Activated B cell treated with CpG ODN at 0.5 μM for 24 hours (primary cell): ENCODE measurements around the gene KCNMA1. TPM values are rescaled to one million over a fixed set of nuclear protein-coding genes. Genes with fewer than 3 reads are reported as not detected.

Source experiments
- ATAC-seq: fragments of 200-7000 bp; cut with Tn5 transposase; one replicate; pipeline ENCODE4 v1.10.0; 2021; ENCODE audit warnings: low read depth, mild to moderate bottlenecking, moderate library complexity
- CTCF ChIA-PET: fragments of 350-600 bp; sonication (Branson Sonifier 250); formaldehyde crosslinking; loops from one replicate; lab custom pipeline; 2021; ENCODE audit warnings: antibody characterized with exemption; lab: Charles Lee
- POLR2A ChIA-PET: fragments of 350-600 bp; sonication (Branson Sonifier 250); formaldehyde crosslinking; loops from one replicate; lab custom pipeline; 2021; ENCODE audit warnings: antibody characterized with exemption; lab: Charles Lee
- DNase-seq: peaks from one replicate; pipeline ENCODE4 v3.0.0; 2022
- H3K27ac Mint-ChIP-seq: one replicate; pipeline ENCODE4 v1.8.0; 2020; ENCODE audit warnings: mixed read lengths
- H3K27me3 Mint-ChIP-seq: one replicate; pipeline ENCODE4 v1.8.0; 2021; ENCODE audit warnings: mixed read lengths
- H3K36me3 Mint-ChIP-seq: one replicate; pipeline ENCODE4 v1.8.0; 2021; ENCODE audit warnings: low read depth, mixed read lengths
- H3K4me1 Mint-ChIP-seq: one replicate; pipeline ENCODE4 v1.8.0; 2021; ENCODE audit warnings: mixed read lengths
- H3K4me3 Mint-ChIP-seq: one replicate; pipeline ENCODE4 v1.8.0; 2020; ENCODE audit warnings: mild to moderate bottlenecking, mixed read lengths
- H3K9me3 Mint-ChIP-seq: one replicate; pipeline ENCODE4 v1.8.0; 2020; ENCODE audit warnings: mixed read lengths
- intact Hi-C: fragments of 100-400 bp; cut with micrococcal nuclease; formaldehyde crosslinking; loops from one replicate; pipeline ENCODE4 v1.15.1; 2024
- total RNA-seq: library from RNA; stranded (reverse); gene quantifications from 2 replicates; pipeline ENCODE4 v1.2.3, GENCODE V29; 2022
- TF ChIP-seq, protein P1 (sequence below): fragments of 200-600 bp; IDR thresholded peaks from one replicate; pipeline ENCODE4 v1.8.0; 2022; ENCODE audit warnings: antibody characterized with exemption, mild to moderate bottlenecking

The KCNMA1 gene
- total RNA-seq, 1 donor from 2014 or later = 3.7 TPM

DNA sequence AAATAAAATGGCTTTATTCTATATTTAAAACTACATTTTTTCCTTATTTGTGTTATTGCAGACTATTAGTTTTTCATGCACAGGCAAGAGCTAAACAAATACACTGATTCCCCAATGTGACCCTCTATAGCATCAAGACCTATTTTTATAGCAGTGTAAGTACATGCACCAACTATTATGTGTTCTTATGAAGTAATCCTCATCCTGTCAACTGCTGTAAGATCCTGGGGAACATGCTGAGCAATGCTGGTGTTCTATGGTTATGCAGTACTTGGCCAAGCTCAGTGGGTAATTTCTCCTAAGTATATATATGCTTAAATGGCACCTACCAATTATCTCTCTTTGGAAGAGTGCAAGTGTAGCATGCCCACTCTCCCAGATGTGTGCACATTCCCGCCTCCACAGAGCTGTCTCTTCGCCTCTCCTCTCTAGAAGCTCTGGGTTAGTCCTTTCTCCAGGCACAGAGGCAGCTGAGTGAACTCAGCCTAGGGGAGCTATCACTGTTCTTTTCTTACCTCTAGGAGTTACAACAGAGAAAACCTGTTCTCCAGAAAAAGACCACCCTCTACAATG is 428.8 kb downstream of the KCNMA1 start:
- CTCF ChIA-PET = no interaction called here
- Mint-ChIP-seq H3K4me1 (peaks cover 3% of the 10 kb centered on the region), H3K27me3 (peaks cover 6% of the 10 kb centered on the region)

DNA sequence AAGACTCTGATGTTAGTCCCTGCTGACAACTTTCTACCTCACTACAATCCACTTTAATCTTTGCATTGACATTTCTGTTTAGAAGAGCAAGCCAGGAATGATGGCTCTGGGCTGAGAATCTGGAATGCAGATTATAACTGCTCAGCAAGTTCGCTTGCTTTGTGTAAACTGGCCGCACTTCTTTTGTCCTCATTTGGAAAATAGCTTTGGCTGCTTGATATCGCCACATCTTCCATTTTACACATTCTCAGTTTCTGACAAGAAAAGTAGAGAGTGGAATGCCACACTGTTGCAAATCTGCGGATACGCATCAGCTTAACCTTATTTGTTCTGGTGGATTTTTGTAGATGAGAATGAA is 429.8 kb downstream of the KCNMA1 start:
- POLR2A ChIA-PET = no interaction called here
- Mint-ChIP-seq H3K36me3 (no peaks in the 10 kb centered on the region), H3K4me1 (peaks cover 3% of the 10 kb centered on the region), H3K9me3 (peaks cover 3% of the 10 kb centered on the region), H3K27me3 (peaks cover 9% of the 10 kb centered on the region), H3K4me3 (no peak overlapping the region), H3K27ac (no peak overlapping the region)
- ATAC-seq (no peak), DNase-seq (no peak)
- intact Hi-C loops = no loop called here
- CTCF ChIA-PET = no interaction called here
- TF ChIP-seq, protein P1, sequence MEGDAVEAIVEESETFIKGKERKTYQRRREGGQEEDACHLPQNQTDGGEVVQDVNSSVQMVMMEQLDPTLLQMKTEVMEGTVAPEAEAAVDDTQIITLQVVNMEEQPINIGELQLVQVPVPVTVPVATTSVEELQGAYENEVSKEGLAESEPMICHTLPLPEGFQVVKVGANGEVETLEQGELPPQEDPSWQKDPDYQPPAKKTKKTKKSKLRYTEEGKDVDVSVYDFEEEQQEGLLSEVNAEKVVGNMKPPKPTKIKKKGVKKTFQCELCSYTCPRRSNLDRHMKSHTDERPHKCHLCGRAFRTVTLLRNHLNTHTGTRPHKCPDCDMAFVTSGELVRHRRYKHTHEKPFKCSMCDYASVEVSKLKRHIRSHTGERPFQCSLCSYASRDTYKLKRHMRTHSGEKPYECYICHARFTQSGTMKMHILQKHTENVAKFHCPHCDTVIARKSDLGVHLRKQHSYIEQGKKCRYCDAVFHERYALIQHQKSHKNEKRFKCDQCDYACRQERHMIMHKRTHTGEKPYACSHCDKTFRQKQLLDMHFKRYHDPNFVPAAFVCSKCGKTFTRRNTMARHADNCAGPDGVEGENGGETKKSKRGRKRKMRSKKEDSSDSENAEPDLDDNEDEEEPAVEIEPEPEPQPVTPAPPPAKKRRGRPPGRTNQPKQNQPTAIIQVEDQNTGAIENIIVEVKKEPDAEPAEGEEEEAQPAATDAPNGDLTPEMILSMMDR = no peak

More for the DNA sequence above, 428.8 kb downstream of the KCNMA1 start:
- no peak overlapping the region for H3K4me3 Mint-ChIP-seq
- H3K36me3 Mint-ChIP-seq = no peaks in the 10 kb centered on the region
- DNase-seq (no peak), ATAC-seq (no peak)
- intact Hi-C loops = no loop called here
- POLR2A ChIA-PET = no interaction called here
- no peak overlapping the region for H3K27ac Mint-ChIP-seq
- peaks cover 3% of the 10 kb centered on the region for H3K9me3 Mint-ChIP-seq
- TF ChIP-seq, protein P1 = no peak

DNA sequence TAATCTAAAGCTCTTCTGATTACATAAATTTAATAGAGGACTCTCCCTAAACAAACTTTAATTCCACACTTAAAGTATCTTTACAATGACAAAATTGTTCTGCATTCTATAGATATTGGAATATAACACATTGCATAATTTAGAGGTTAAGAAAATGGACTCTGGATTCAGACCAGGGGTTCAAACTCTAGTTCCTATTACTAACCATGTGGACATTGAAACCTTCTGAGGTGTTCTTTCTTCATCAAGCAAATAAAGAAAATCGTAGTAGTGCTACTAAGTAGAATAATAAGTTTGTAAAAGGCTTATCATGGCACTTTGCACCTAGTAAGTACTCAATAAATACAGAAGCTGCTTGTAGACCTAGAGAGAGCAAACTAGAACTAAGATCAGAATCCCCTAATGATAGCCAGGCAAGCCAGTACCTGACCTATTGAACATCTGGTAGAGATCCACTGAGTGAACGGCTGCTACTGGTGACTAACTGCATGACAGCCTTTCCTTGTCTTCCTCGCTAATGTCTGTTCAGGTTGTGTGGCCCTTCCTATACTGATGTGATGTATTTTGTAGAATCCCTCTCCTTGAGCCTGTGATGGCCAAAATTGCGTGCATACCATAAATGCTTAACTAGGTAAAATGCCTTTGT is 430.3 kb downstream of the KCNMA1 start:
- CTCF ChIA-PET = no interaction called here

DNA sequence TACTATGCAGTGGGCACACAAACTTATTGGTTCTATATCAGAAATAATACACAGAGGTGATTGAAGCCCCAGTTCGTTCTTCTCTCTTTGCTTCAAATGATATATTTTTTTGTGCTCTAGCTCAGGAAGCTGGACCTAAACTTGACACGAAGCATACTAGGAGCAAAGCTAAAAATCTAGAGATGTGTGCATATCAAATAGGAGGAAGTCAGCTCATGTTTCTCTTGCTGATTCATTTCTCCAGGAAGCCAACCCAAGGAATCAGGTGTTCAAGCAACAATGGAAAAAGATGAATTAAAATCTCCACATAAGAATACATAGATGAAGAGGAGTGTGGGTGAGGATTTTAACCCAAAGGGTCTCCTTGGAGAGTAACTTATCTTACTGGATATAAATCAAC is 432.5 kb downstream of the KCNMA1 start:
- intact Hi-C loops = no loop called here
- no peak overlapping the region for H3K27ac Mint-ChIP-seq

More for the DNA sequence above, 430.3 kb downstream of the KCNMA1 start:
- Mint-ChIP-seq H3K4me1 (peaks cover 3% of the 10 kb centered on the region), H3K27ac (no peak overlapping the region), H3K36me3 (no peaks in the 10 kb centered on the region), H3K27me3 (peaks cover 11% of the 10 kb centered on the region), H3K4me3 (no peak overlapping the region), H3K9me3 (peaks cover 3% of the 10 kb centered on the region)
- intact Hi-C loops = no loop called here
- TF ChIP-seq, protein P1 = no peak
- POLR2A ChIA-PET = no interaction called here
- ATAC-seq = no peak
- no peak for DNase-seq

DNA sequence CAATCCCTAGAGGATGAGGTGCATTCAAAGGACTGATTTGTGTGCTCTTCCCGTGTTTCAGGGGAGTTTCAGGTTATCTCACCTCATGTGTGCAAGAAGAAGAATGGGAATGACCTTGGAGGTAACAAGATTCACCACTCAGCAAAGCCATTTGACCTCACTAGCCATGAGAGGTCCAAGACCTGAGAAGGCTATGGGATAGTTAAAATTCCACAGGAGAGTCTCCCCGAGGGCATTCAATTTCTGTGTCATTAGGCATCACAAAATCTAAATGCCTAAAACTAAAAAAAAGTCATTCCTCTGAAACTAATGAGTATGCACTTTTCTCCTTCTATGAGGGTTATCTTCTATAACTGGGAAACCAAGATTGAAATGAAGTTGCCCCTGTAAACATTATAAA is 433.4 kb downstream of the KCNMA1 start:
- Mint-ChIP-seq H3K9me3 (peaks cover 3% of the 10 kb centered on the region), H3K36me3 (no peaks in the 10 kb centered on the region), H3K4me3 (no peak overlapping the region), H3K27ac (no peak overlapping the region), H3K27me3 (peaks cover 12% of the 10 kb centered on the region), H3K4me1 (no peaks in the 10 kb centered on the region)
- TF ChIP-seq, protein P1 = no peak
- intact Hi-C loops = no loop called here
- CTCF ChIA-PET = no interaction called here
- POLR2A ChIA-PET = no interaction called here
- ATAC-seq (no peak), DNase-seq (no peak)

More for the DNA sequence above, 432.5 kb downstream of the KCNMA1 start:
- Mint-ChIP-seq H3K4me1 (no peaks in the 10 kb centered on the region), H3K27me3 (peaks cover 11% of the 10 kb centered on the region), H3K36me3 (no peaks in the 10 kb centered on the region), H3K4me3 (no peak overlapping the region), H3K9me3 (peaks cover 3% of the 10 kb centered on the region)
- TF ChIP-seq, protein P1 = no peak
- POLR2A ChIA-PET = no interaction called here
- ATAC-seq (no peak), DNase-seq (no peak)
- CTCF ChIA-PET = no interaction called here
